ENCODE data around the gene B3GALT5.

The B3GALT5 gene

GRCh38 chr21:39648879-39649278 lies 36.1 kb downstream of the B3GALT5 start:
- DNase-seq: no peak

DNA sequence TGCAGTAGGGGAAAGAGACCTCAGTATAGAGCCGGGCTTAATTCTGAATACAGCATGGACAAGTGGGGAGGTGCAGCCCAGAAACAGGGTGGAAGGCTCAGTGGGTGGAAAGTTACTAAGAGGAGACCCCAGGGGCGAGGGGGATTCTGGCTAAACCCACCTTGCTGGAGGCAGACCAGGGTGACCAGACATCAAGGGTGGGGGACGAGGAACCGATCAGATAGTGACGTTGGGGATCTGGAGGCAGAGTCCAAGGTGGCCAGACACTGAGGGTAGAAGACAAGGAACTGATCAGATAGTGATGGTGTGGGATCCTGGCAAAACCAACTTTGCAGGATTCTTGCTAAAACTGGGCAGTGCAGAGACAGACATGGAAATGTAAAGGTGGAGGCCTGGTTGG lies 36.8 kb downstream of the B3GALT5 start:
- DNase-seq: no peak

- no peak for DNase-seq
These were observed 37.6 kb downstream of the B3GALT5 start for GRCh38 chr21:39650306-39650705.

GRCh38 chr21:39650801-39651200 lies 38.1 kb downstream of the B3GALT5 start:
- DNase-seq: no peak

DNA sequence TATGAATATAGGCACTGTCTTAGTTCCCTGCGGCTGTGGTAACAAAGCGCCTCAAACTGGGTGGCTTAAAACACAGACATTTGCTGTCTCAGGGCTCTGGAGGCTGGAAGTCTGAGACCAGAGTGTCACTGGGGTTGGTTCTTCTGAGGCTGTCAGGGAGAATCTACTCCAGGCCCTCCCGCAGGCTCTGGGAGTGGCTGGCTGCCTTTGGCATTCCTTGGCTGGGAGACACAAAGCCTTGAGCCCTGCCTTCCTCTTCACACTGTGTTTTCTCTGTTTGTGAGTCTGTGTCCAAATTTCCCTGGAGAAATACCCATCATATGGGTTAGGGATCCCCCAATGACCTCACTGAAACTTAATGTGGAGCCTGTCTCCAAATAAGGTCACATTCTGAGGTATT lies 38.5 kb downstream of the B3GALT5 start:
- DNase-seq: no peak

DNA sequence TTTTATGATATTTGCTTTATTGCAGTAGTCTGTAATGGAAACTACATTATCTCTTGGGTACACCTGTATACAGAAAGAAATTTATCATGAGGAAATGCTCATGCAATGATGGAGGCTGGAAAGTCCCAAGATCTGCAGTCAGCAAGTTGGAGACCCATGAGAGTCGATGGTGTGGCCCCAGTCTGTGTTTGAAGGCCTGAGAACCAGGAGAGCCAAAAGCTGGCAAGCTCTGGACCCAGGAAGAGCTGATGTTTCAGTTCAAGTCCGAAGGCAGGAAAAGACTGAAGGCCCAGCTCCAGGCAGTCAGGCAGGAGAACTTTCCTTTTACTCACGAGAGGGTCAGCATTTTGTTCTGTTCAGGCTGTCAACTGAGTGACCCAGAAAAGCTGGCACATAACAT lies 42.2 kb downstream of the B3GALT5 start:
- DNase-seq: no peak

GRCh38 chr21:39655589-39655988 lies 42.8 kb downstream of the B3GALT5 start:
- no peak for DNase-seq

- DNase-seq: no peak
These were observed 43.5 kb downstream of the B3GALT5 start for GRCh38 chr21:39656209-39656608.

GRCh38 chr21:39657091-39657689 lies 44.5 kb downstream of the B3GALT5 start:
- DNase-seq: no peak

DNA sequence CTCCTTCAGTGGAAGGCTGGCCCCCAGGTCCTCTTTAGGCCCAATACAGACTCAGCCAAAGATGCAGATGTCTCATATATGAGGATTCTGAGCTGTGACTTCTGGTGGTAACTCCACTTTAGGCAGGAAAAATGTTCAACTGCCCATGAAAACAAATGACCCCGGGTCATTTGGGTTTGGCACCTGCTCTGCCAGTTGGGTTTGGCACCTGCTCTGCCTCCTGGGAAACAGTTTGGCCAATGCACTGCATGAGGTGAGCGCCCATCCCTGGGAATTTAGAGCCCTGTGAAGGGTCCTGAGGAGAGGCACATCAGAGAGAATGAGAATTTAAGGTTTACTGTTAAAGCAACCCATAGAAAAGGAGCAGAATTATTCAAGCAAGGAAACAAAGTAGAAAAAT lies 45.3 kb downstream of the B3GALT5 start:
- DNase-seq: no peak

DNA sequence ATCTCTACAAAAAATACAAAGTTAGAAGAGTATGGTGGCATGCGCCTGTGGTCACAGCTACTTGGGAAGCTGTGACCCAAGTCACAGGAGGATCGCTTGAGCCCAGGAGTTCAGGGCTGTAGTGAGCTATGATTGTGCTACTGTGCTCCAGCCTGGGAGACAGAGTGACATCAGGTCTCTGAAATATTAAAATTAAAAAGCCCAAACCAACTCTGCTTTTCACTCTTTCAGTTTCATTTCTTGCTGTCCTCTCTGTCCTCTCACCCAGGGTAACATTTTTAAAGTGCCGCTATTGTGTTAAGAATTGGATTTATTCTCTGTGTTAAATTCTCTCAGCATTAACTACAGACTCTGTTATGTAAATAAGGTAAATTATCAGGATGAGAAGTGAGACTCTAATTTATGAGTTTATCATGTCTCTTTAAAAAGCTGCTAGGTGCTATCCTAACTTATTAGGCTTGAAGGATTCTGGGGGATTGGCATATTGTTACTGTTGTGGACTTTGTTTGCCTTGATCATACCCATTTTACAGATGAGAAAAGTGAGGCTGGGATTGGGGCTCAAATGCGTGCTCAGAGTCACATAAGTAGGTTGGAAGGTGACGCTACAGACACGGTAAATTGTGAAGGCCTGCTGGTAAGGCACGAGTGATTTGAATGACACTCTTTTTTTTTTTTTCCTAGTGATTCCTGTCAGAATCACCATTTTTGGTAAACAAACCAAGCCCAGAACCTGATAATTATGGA lies 46.5 kb downstream of the B3GALT5 start:
- DNase-seq: no peak

- DNase-seq: no peak
These were observed 47.6 kb downstream of the B3GALT5 start for GRCh38 chr21:39660191-39660980.

- DNase-seq: no peak
These were observed 48.4 kb downstream of the B3GALT5 start for GRCh38 chr21:39661121-39661520.

- no peak for DNase-seq
These were observed 49.0 kb downstream of the B3GALT5 start for GRCh38 chr21:39661740-39662139.

DNA sequence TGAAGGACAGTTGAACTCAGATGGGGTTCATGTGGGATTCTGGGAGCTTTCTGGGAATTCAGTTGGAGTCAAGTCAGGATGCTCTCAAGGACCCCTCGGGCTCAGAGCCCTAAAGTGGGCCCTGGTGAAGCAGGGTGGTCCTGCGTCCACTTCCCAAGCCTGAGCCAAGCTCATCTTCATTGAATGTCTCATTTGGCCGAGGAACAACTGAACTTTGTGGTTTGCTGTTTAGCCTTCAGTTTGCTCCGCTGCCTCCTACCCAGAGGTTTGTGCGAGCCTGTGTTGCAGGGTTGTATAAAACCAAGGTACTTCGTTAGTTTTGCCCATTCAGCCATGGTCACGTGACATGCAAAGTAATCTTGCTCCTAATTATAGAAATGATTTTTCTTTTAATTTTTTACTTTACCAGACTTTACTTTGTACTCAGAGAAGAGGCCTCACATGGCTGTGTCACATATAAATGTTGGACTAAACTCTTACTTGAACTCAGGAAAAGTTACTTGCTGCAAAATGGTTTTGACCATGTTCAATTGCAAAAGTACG lies 49.7 kb downstream of the B3GALT5 start:
- no peak for DNase-seq

DNA sequence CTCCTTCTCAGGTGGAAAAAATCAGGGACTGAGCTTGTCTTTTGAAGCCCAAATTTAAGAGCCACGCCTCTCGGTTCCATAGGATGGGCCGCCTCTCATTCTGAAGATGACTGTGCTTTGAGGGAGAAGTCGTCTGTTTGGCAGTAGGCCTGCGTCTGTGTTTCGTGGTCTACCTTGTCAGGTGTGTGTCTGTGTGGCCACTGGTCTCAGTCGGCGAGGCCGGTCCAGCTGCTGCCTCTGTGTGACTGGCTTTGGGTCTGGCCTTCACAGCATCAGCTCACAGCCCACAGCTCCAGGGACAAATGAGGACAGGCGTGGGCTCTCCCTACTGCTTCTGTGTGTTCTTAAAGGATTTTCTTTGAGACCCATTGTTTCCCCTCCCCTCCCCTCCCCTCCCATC lies 50.3 kb downstream of the B3GALT5 start:
- DNase-seq: no peak

DNA sequence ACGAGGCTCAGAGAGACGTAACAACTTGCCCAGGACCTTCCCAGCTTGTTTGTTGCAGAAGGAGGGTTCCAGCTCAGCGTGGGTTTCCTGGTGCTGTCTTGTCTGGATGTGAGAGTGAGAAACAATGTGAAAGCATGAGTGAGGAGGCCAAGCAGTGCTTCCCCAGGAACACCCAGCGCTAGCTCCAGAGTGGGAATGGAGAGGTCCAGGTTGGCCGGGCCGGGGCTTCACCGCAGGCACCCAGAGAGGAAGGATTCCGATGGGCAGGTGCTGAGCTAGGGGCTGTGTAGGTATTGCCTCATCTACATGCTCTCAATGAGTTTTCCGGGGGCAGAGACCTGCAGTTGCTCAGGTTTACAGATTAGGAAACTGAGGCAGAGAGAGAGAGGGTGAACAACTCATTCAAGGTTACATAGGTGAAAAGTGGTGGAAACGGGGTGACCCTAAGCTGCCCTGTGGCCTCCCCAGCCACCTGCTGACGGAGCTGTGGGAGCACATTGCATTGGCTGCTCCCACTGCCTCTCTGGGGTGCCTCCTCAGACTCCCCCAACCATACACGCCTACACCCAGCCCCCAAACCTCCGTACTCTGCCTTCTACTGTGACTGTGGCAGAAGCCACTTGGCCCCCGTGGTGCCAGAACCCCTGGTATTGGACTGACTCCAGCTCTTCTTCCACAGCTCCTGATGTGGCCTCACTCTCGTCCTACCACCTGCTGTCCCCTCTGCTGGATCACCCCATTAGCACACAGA lies 51.2 kb downstream of the B3GALT5 start:
- no peak for DNase-seq

DNA sequence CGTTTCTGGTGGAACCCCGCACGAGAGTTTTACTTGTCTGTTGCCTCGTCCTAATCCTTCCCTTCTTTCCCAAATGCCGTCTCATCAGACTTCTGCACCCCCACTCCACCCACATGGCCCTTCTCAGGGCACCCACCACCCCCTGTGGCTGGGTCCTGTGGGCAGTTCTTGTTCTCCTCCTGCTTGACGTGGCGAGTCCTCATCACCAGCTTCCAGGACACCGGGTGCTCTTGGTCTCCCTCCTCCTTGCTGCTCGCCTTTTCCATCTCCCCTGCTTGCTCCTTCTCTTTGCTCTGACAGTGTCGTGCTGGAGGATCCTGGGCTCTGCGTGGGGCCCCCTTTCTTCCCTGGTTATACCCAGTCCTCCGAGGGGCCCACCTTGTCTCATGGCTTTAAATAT lies 51.8 kb downstream of the B3GALT5 start:
- DNase-seq: no peak

DNA sequence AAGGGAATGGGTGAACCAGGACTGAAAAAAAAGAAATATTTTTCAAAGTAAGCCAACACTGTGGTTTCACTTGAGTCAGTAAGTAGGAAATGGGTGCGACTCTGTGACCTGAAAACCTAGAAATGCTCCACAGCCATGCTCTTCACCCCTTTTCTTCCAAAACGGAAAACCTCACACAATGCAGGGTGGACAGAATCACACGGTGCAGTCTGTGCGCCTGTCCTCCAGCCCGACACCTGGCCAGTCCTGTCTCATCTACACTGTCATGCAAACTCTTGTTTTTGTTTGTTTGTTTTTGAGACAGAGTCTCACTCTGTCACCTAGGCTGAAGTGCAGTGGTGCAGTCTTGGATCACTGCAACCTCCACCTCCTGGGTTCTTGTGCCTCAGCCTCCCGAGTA lies 53.3 kb downstream of the B3GALT5 start:
- no peak for DNase-seq

DNA sequence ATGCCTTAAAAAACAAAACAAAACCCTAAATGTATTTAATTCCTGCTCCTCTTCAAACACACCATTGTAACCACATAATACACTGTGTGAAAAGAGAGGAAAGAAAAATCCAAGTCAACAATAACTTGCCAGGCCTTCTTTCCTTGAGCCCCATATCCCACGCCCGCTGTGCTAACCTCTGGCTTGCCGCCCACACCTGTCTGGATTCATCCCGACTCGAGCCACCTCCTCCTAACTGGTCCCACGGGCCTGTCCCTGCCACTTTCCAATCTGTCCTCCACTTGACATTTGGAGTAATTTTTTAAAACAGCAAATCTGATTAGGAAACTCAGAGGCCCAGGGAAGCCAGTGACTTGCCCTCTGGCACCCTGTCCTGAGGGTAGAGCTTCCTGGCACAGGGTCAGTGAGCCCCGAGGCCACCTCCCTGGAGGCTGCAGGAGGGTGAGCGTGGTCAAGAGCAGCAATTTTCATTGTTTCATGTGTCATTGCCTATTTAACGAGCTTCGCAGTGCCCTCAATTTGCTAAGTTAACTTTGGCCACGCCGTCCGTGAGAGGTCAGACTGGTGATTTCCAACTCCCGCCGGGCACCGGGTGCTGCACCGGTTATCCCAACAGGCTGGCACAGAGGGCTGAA lies 54.1 kb downstream of the B3GALT5 start:
- no peak for DNase-seq

DNA sequence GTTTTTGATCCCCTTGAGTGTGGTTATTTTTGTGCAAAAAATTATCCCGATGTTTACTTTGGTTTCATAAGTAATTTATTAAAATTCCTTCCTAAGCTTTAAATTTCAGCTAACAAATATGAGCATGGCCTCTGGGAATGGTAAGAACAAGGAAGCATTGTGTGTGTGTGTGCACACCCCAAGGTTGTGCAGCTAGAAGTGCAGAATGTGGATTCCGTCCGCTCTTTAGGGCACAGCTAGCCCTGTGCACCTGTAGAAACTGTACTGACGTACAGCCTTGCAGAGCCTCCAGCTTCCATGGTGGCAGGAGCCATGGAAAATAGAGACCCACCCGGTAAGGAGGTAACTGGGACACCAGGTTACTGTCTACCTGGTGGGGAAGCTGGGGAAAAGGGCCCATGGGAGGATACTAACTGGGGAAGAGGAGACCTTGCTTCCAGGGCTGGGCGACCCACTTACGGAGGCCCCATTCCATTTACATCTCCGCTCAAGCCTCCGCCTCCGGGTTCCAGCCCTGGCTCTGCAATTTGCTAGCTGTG lies 54.7 kb downstream of the B3GALT5 start:
- no peak for DNase-seq

DNA sequence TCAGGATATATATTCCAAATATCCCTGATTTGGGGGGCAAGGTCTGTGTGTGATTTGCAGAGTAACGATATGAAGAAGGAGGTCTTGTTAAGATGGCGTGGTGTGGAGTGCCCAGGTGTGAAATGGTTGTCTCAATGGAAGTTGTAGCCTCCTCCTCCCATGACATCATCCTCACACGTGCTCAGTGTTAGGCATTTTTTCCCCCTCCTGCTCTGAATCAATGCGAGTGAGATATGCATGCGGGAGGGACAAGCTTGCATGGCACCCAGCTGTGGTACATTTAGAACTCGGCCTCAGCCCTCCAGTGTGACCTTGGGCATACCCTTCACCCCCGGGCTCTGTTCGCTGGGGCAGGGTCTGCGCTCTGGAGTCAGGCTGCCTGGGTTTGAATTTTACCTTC lies 55.6 kb downstream of the B3GALT5 start:
- no peak for DNase-seq
